HUES48 (cell line): ENCODE measurements around the gene SLC6A17.

Source experiments
- H3K27ac ChIP-seq: one replicate; pipeline ENCODE4 v1.7.0; 2013; ENCODE audit warnings: low read depth, low read length, inconsistent platforms
- H3K27me3 ChIP-seq: 2 replicates; pipeline ENCODE4 v1.6.1; 2013; ENCODE audit warnings: mild to moderate bottlenecking, low read length; ENCODE audit not compliant: control insufficient read depth, insufficient read depth
- H3K36me3 ChIP-seq: 2 replicates; pipeline ENCODE4 v1.6.1; 2013; ENCODE audit warnings: low read length; ENCODE audit not compliant: control insufficient read depth, insufficient read depth
- H3K4me1 ChIP-seq: 2 replicates; pipeline ENCODE4 v1.6.1; 2013; ENCODE audit warnings: mild to moderate bottlenecking, low read length; ENCODE audit not compliant: control insufficient read depth, insufficient read depth
- H3K4me3 ChIP-seq: 2 replicates; pipeline ENCODE4 v1.5.1; 2013; ENCODE audit warnings: mild to moderate bottlenecking, low read depth, low read length
- H3K9ac ChIP-seq: 2 replicates; pipeline ENCODE4 v1.6.1; 2013; ENCODE audit warnings: mild to moderate bottlenecking, low read depth, low read length, moderate library complexity
- H3K9me3 ChIP-seq: 2 replicates; pipeline ENCODE4 v1.6.1; 2013; ENCODE audit warnings: low read length; ENCODE audit not compliant: control insufficient read depth, insufficient read depth

Gene SLC6A17

GRCh38 chr1:110150330-110151174, at the start of gene SLC6A17:
TSS of gene SLC6A17 (plus strand) at chr1:110150494. CDS start at chr1:110166930, 16,436 bp downstream.
- H3K9ac ChIP-seq: no peak within 1 kb of the TSS
- H3K4me1 ChIP-seq: 0 out of 2 replicates have a peak, but pooled peaks cover 5% of the 10 kb centered on the region
- peaks cover 100% of the 10 kb centered on the region for H3K27me3 ChIP-seq
- H3K27ac ChIP-seq: no peak within 1 kb of the TSS
- no peaks in the 10 kb centered on the region for H3K36me3 ChIP-seq
- H3K4me3 ChIP-seq: peak within 1 kb of the TSS; percentile 65
- no peaks in the 10 kb centered on the region for H3K9me3 ChIP-seq

GRCh38 chr1:110102081-110102480, 48.2 kb upstream of the SLC6A17 start:
- H3K36me3 ChIP-seq: no peaks in the 10 kb centered on the region
- no peak overlapping the region for H3K9ac ChIP-seq
- no peaks in the 10 kb centered on the region for H3K4me1 ChIP-seq
- H3K27ac ChIP-seq: no peak overlapping the region
- no peaks in the 10 kb centered on the region for H3K27me3 ChIP-seq
- H3K9me3 ChIP-seq: no peaks in the 10 kb centered on the region
- no peak overlapping the region for H3K4me3 ChIP-seq

GRCh38 chr1:110106013-110106941, 44.0 kb upstream of the SLC6A17 start:
- Histone ChIP-seq H3K9ac (no peak overlapping the region), H3K27ac (no peak overlapping the region), H3K4me1 (no peaks in the 10 kb centered on the region), H3K36me3 (no peaks in the 10 kb centered on the region), H3K27me3 (no peaks in the 10 kb centered on the region), H3K4me3 (no peak overlapping the region), H3K9me3 (no peaks in the 10 kb centered on the region)

- H3K9ac ChIP-seq: no peak overlapping the region
- H3K9me3 ChIP-seq: no peaks in the 10 kb centered on the region
- H3K27ac ChIP-seq: no peak overlapping the region
- H3K27me3 ChIP-seq: 0 out of 2 replicates have a peak, but pooled peaks cover under 1% of the 10 kb centered on the region
- H3K4me3 ChIP-seq: no peak overlapping the region
- H3K36me3 ChIP-seq: no peaks in the 10 kb centered on the region
- no peaks in the 10 kb centered on the region for H3K4me1 ChIP-seq
These were observed 42.3 kb upstream of the SLC6A17 start for GRCh38 chr1:110107867-110108469.

- Histone ChIP-seq H3K36me3 (no peaks in the 10 kb centered on the region), H3K27ac (no peak overlapping the region), H3K4me1 (no peaks in the 10 kb centered on the region), H3K9me3 (no peaks in the 10 kb centered on the region), H3K9ac (no peak overlapping the region), H3K27me3 (peaks cover 5% of the 10 kb centered on the region; the same call in 1 of the 2 replicates), H3K4me3 (no peak overlapping the region)
These were observed 39.2 kb upstream of the SLC6A17 start for GRCh38 chr1:110111081-110111480.

- Histone ChIP-seq H3K4me3 (no peak within 1 kb of the TSS), H3K27ac (no peak within 1 kb of the TSS), H3K9me3 (no peaks in the 10 kb centered on the region), H3K27me3 (peaks cover 5% of the 10 kb centered on the region; the same call in 1 of the 2 replicates), H3K4me1 (no peaks in the 10 kb centered on the region), H3K9ac (no peak within 1 kb of the TSS), H3K36me3 (no peaks in the 10 kb centered on the region)
These were observed 38.2 kb upstream of the SLC6A17 start, which contains the start of gene UBL4B for GRCh38 chr1:110112143-110112542. TSS of gene UBL4B (plus strand) at chr1:110112443. CDS start at chr1:110112535, 92 bp downstream.

GRCh38 chr1:110112656-110113055, 37.6 kb upstream of the SLC6A17 start:
- no peak overlapping the region for H3K4me3 ChIP-seq
- no peak overlapping the region for H3K27ac ChIP-seq
- no peak overlapping the region for H3K9ac ChIP-seq
- no peaks in the 10 kb centered on the region for H3K36me3 ChIP-seq
- H3K27me3 ChIP-seq: peaks cover 5% of the 10 kb centered on the region; the same call in 1 of the 2 replicates
- H3K9me3 ChIP-seq: no peaks in the 10 kb centered on the region
- no peaks in the 10 kb centered on the region for H3K4me1 ChIP-seq

- Histone ChIP-seq H3K27ac (no peak overlapping the region), H3K36me3 (no peaks in the 10 kb centered on the region), H3K27me3 (peaks cover 5% of the 10 kb centered on the region; the same call in 1 of the 2 replicates), H3K9ac (no peak overlapping the region), H3K4me3 (no peak overlapping the region), H3K4me1 (no peaks in the 10 kb centered on the region), H3K9me3 (no peaks in the 10 kb centered on the region)
These were observed 36.7 kb upstream of the SLC6A17 start for GRCh38 chr1:110113551-110113950.

GRCh38 chr1:110114173-110114572, 36.1 kb upstream of the SLC6A17 start:
- Histone ChIP-seq H3K27me3 (peaks cover 5% of the 10 kb centered on the region; the same call in 1 of the 2 replicates), H3K9ac (no peak overlapping the region), H3K36me3 (no peaks in the 10 kb centered on the region), H3K27ac (no peak overlapping the region), H3K9me3 (no peaks in the 10 kb centered on the region), H3K4me3 (no peak overlapping the region), H3K4me1 (no peaks in the 10 kb centered on the region)

GRCh38 chr1:110114784-110115183, 35.5 kb upstream of the SLC6A17 start:
- no peak overlapping the region for H3K27ac ChIP-seq
- H3K9me3 ChIP-seq: no peaks in the 10 kb centered on the region
- H3K9ac ChIP-seq: no peak overlapping the region
- H3K4me1 ChIP-seq: no peaks in the 10 kb centered on the region
- no peaks in the 10 kb centered on the region for H3K36me3 ChIP-seq
- H3K27me3 ChIP-seq: peaks cover 5% of the 10 kb centered on the region; the same call in 1 of the 2 replicates
- H3K4me3 ChIP-seq: no peak overlapping the region
